Measurements from ENCODE around the gene AFF1. TPM values are rescaled to one million over a fixed set of nuclear protein-coding genes. Genes with fewer than 3 reads are reported as not detected.

AFF1 gene
- total and polyA plus RNA-seq, 2 donors (not counting 1 experiment from before 2014, with no cell fraction given), result 15.5 to 21.1 TPM

- H3K36me3 ChIP-seq (ENCODE audit: control insufficient read depth, insufficient read depth, low read length), result no peaks in the 10 kb centered on the region
- no peaks in the 10 kb centered on the region for H3K9me3 ChIP-seq (ENCODE audit: control insufficient read depth, insufficient read depth, low read depth, low read length)
- H3K4me1 ChIP-seq (ENCODE audit: control insufficient read depth, extremely low read depth, insufficient read depth, low read length), result peaks cover 20% of the 10 kb centered on the region
- no peak for DNase-seq (ENCODE audit: low read depth in 2 of 2)
- H3K4me2 ChIP-seq (ENCODE audit: extremely low read depth, insufficient read depth, low read length), result peak overlapping the region; percentile 83
- H3K79me2 ChIP-seq (ENCODE audit: control insufficient read depth, insufficient read depth, low read length), result peaks cover 41% of the 10 kb centered on the region
- TF ChIP-seq EZH2 (IDR thresholded peaks at IDR 0.05; ENCODE audit: low read length, missing control alignments), result no peak
- TF ChIP-seq CTCF (conservative IDR thresholded peaks at IDR 0.05 in 1 of 2, IDR thresholded peaks at IDR 0.05 in 1 of 2; ENCODE audit: low read depth in 1 of 2, low read length in 2 of 2), result no peak
- H4K20me1 ChIP-seq (ENCODE audit: control insufficient read depth, extremely low read depth, insufficient read depth, low read length), result no peaks in the 10 kb centered on the region
- no peak overlapping the region for H3K9ac ChIP-seq (ENCODE audit: insufficient read depth, low read length)
- H3K27ac ChIP-seq (ENCODE audit: insufficient read depth, low read length), result no peak overlapping the region
- H2AFZ ChIP-seq (ENCODE audit: low read length), result no peak overlapping the region
- H3K4me3 ChIP-seq (replicated peaks in 1 of 4; ENCODE audit: control extremely low read depth in 1 of 4, insufficient read depth in 1 of 4, low read depth in 3 of 4, low read length in 4 of 4), result peak overlapping the region in 3 of 4 experiments; percentile 5 to 30 (median 25)
- no peaks in the 10 kb centered on the region for H3K27me3 ChIP-seq (ENCODE audit: control insufficient read depth, insufficient read depth, low read length)
These were observed 97.1 kb downstream of the AFF1 start for GRCh38 chr4:87031920-87032319.

- TF ChIP-seq CTCF (conservative IDR thresholded peaks at IDR 0.05 in 1 of 2, IDR thresholded peaks at IDR 0.05 in 1 of 2; ENCODE audit: low read depth in 1 of 2, low read length in 2 of 2), result no peak
- TF ChIP-seq EZH2 (IDR thresholded peaks at IDR 0.05; ENCODE audit: low read length, missing control alignments), result no peak
- no peaks in the 10 kb centered on the region for H3K27me3 ChIP-seq (ENCODE audit: control insufficient read depth, insufficient read depth, low read length)
- DNase-seq (ENCODE audit: low read depth in 2 of 2), result peak; percentile 82 to 92
- H3K4me2 ChIP-seq (ENCODE audit: extremely low read depth, insufficient read depth, low read length), result peak overlapping the region; percentile 18
- peak overlapping the region; percentile 6 for H3K27ac ChIP-seq (ENCODE audit: insufficient read depth, low read length)
- peaks cover 27% of the 10 kb centered on the region for H3K4me1 ChIP-seq (ENCODE audit: control insufficient read depth, extremely low read depth, insufficient read depth, low read length)
- H3K36me3 ChIP-seq (ENCODE audit: control insufficient read depth, insufficient read depth, low read length), result no peaks in the 10 kb centered on the region
- no peaks in the 10 kb centered on the region for H3K9me3 ChIP-seq (ENCODE audit: control insufficient read depth, insufficient read depth, low read depth, low read length)
- no peak overlapping the region for H3K9ac ChIP-seq (ENCODE audit: insufficient read depth, low read length)
- H3K79me2 ChIP-seq (ENCODE audit: control insufficient read depth, insufficient read depth, low read length), result peaks cover 49% of the 10 kb centered on the region
- H3K4me3 ChIP-seq (replicated peaks in 1 of 4; ENCODE audit: control extremely low read depth in 1 of 4, insufficient read depth in 1 of 4, low read depth in 3 of 4, low read length in 4 of 4), result peak overlapping the region in 2 of 4 experiments; percentile 2 to 4
- no peak overlapping the region for H2AFZ ChIP-seq (ENCODE audit: low read length)
- no peaks in the 10 kb centered on the region for H4K20me1 ChIP-seq (ENCODE audit: control insufficient read depth, extremely low read depth, insufficient read depth, low read length)
These were observed 98.2 kb downstream of the AFF1 start for GRCh38 chr4:87032884-87033533.

- no peak overlapping the region for H3K27ac ChIP-seq (ENCODE audit: insufficient read depth, low read length)
- no peak overlapping the region for H2AFZ ChIP-seq (ENCODE audit: low read length)
- H3K4me2 ChIP-seq (ENCODE audit: extremely low read depth, insufficient read depth, low read length), result no peak overlapping the region
- H3K27me3 ChIP-seq (ENCODE audit: control insufficient read depth, insufficient read depth, low read length), result no peaks in the 10 kb centered on the region
- H3K4me1 ChIP-seq (ENCODE audit: control insufficient read depth, extremely low read depth, insufficient read depth, low read length), result peaks cover 34% of the 10 kb centered on the region
- H3K79me2 ChIP-seq (ENCODE audit: control insufficient read depth, insufficient read depth, low read length), result peaks cover 52% of the 10 kb centered on the region
- H4K20me1 ChIP-seq (ENCODE audit: control insufficient read depth, extremely low read depth, insufficient read depth, low read length), result no peaks in the 10 kb centered on the region
- no peak for DNase-seq (ENCODE audit: low read depth in 2 of 2)
- H3K36me3 ChIP-seq (ENCODE audit: control insufficient read depth, insufficient read depth, low read length), result no peaks in the 10 kb centered on the region
- H3K9ac ChIP-seq (ENCODE audit: insufficient read depth, low read length), result no peak overlapping the region
- TF ChIP-seq EZH2 (IDR thresholded peaks at IDR 0.05; ENCODE audit: low read length, missing control alignments), result no peak
- no peak for TF ChIP-seq CTCF (conservative IDR thresholded peaks at IDR 0.05 in 1 of 2, IDR thresholded peaks at IDR 0.05 in 1 of 2; ENCODE audit: low read depth in 1 of 2, low read length in 2 of 2)
- no peaks in the 10 kb centered on the region for H3K9me3 ChIP-seq (ENCODE audit: control insufficient read depth, insufficient read depth, low read depth, low read length)
- no peak overlapping the region for H3K4me3 ChIP-seq (replicated peaks in 1 of 4; ENCODE audit: control extremely low read depth in 1 of 4, insufficient read depth in 1 of 4, low read depth in 3 of 4, low read length in 4 of 4)
These were observed 99.1 kb downstream of the AFF1 start for GRCh38 chr4:87033902-87034301.
